ENCODE data around the gene CBR1. TPM values are rescaled to one million over a fixed set of nuclear protein-coding genes. Genes with fewer than 3 reads are reported as not detected.
A peak's percentile ranks its signal among the peaks of the same experiment; 100 is the strongest.

Gene CBR1
- total RNA-seq, 3 donors from 2014 or later: 68.4 to 76.9 (median 69.5) TPM

- no peak for DNase-seq
- Histone ChIP-seq H3K36me3 (ENCODE audit: low read depth) (no peaks in the 10 kb centered on the region), H3K4me3 (no peak overlapping the region), H3K4me1 (ENCODE audit: low read depth) (peaks cover 9% of the 10 kb centered on the region), H3K9me3 (no peaks in the 10 kb centered on the region)
- intact Hi-C loops (cut with DNase I, micrococcal nuclease): no loop called here
- TF ChIP-seq CTCF (IDR thresholded peaks at IDR 0.05): no peak
- no peak for ATAC-seq
Measured at GRCh38 chr21:36111238-36111637, 41.4 kb downstream of the CBR1 start.

GRCh38 chr21:36113647-36114428 is 44.0 kb downstream of the CBR1 start:
- ATAC-seq (peak; percentile 86), DNase-seq (peak; percentile 89 to 93 (median 89))
- intact Hi-C loops (cut with DNase I, micrococcal nuclease): no loop called here
- Histone ChIP-seq H3K4me3 (no peak overlapping the region), H3K36me3 (ENCODE audit: low read depth) (no peaks in the 10 kb centered on the region), H3K4me1 (ENCODE audit: low read depth) (peaks cover 9% of the 10 kb centered on the region), H3K9me3 (no peaks in the 10 kb centered on the region)
- TF ChIP-seq CTCF (IDR thresholded peaks at IDR 0.05): no peak

- peaks cover 9% of the 10 kb centered on the region for H3K4me1 ChIP-seq (ENCODE audit: low read depth)
- no peaks in the 10 kb centered on the region for H3K9me3 ChIP-seq
- ATAC-seq (no peak), DNase-seq (no peak)
- no peak for TF ChIP-seq CTCF (IDR thresholded peaks at IDR 0.05)
- intact Hi-C loops (cut with DNase I, micrococcal nuclease): no loop called here
- H3K4me3 ChIP-seq: no peak overlapping the region
- H3K36me3 ChIP-seq (ENCODE audit: low read depth): no peaks in the 10 kb centered on the region
Measured at GRCh38 chr21:36115138-36115730, 45.4 kb downstream of the CBR1 start.

GRCh38 chr21:36117286-36117741 is 47.5 kb downstream of the CBR1 start:
- ATAC-seq (no peak), DNase-seq (no peak)
- intact Hi-C loops (cut with DNase I, micrococcal nuclease): no loop called here
- TF ChIP-seq CTCF (IDR thresholded peaks at IDR 0.05): no peak
- Histone ChIP-seq H3K4me1 (ENCODE audit: low read depth) (peaks cover 8% of the 10 kb centered on the region), H3K36me3 (ENCODE audit: low read depth) (no peaks in the 10 kb centered on the region), H3K9me3 (no peaks in the 10 kb centered on the region), H3K4me3 (no peak overlapping the region)

GRCh38 chr21:36120304-36120888 is 50.6 kb downstream of the CBR1 start:
- no peaks in the 10 kb centered on the region for H3K9me3 ChIP-seq
- ATAC-seq (peak; percentile 48), DNase-seq (peak in 1 of 3 donors; percentile 40)
- intact Hi-C loops (cut with DNase I, micrococcal nuclease): no loop called here
- no peak for TF ChIP-seq CTCF (IDR thresholded peaks at IDR 0.05)
- no peaks in the 10 kb centered on the region for H3K36me3 ChIP-seq (ENCODE audit: low read depth)
- H3K4me3 ChIP-seq: no peak overlapping the region
- H3K4me1 ChIP-seq (ENCODE audit: low read depth): peaks cover 2% of the 10 kb centered on the region

Other genes starting within 250 kb of the CBR1 start
- 10 to 100 TPM; 18.9 to 25.7 (median 21.7) TPM for gene SETD4, start 9.5 kb upstream of the CBR1 start, total RNA-seq
- 1 to 10 TPM in 2 of 3 donors, under 1 TPM in 1; 0.75 to 5.0 (median 4.1) TPM for gene CBR3, start 65.1 kb downstream of the CBR1 start, total RNA-seq
- 10 to 100 TPM; 40.4 to 87.3 (median 73.1) TPM for gene DOP1B, start 86.8 kb downstream of the CBR1 start, total RNA-seq

All from mucosa of descending colon (tissue), 3 donors.